CD4-positive, alpha-beta T cell (primary cell): ENCODE measurements around the gene CCDC185. TPM values are rescaled to one million over a fixed set of nuclear protein-coding genes. Genes with fewer than 3 reads are reported as not detected.

Experiments
- ATAC-seq: fragments of 200-7000 bp; cut with Tn5 transposase; one replicate; pipeline ENCODE4 v1.10.0; 2022; ENCODE audit warnings: mild to moderate bottlenecking; ENCODE audit not compliant: poor library complexity
- CTCF ChIA-PET: fragments of 350-600 bp; sonication (Branson Sonifier 250); formaldehyde crosslinking; loops from one replicate; lab custom pipeline; 2021; ENCODE audit warnings: antibody characterized with exemption, inconsistent platforms; lab: Charles Lee
- POLR2A ChIA-PET: fragments of 350-600 bp; sonication (Branson Sonifier 250); formaldehyde crosslinking; loops from one replicate; lab custom pipeline; 2021; ENCODE audit warnings: antibody characterized with exemption, inconsistent platforms; lab: Charles Lee
- DNase-seq, 14 experiments: peaks; one replicate each; pipeline ENCODE4 v3.0.0-alpha.2; 2013 to 2020; ENCODE audit warnings: mixed read lengths in 2 of 14
- H3K27ac ChIP-seq, 2 donors: one replicate each; pipeline versions ENCODE4 v1.5.1 to v1.7.0; 2013; ENCODE audit warnings: low read length in 2 of 2, low read depth in 1 of 2, mild to moderate bottlenecking in 1 of 2
- H3K27me3 ChIP-seq, 2 experiments: 1 replicate in 1 of 2; 2 replicates in 1 of 2; pipeline versions ENCODE4 v1.6.1 to v1.7.0; 2013; ENCODE audit warnings: low read length in 2 of 2, control low read depth in 1 of 2, mild to moderate bottlenecking in 1 of 2, moderate library complexity in 1 of 2; ENCODE audit not compliant: insufficient read depth in 2 of 2, control insufficient read depth in 1 of 2
- H3K36me3 ChIP-seq: one replicate; pipeline ENCODE4 v1.6.1; 2013; ENCODE audit warnings: low read length, control low read depth; ENCODE audit not compliant: insufficient read depth
- H3K4me1 ChIP-seq: one replicate; pipeline ENCODE4 v1.6.1; 2013; ENCODE audit warnings: low read length, control low read depth; ENCODE audit not compliant: insufficient read depth
- H3K4me3 ChIP-seq: one replicate; pipeline ENCODE4 v1.5.1; 2013; ENCODE audit warnings: mild to moderate bottlenecking, low read length, moderate library complexity
- H3K9me3 ChIP-seq, 2 experiments: 1 replicate in 1 of 2; 2 replicates in 1 of 2; pipeline versions ENCODE4 v1.6.1 to v1.7.0; 2013; ENCODE audit warnings: low read length in 2 of 2, mild to moderate bottlenecking in 2 of 2, control low read depth in 1 of 2, moderate library complexity in 1 of 2; ENCODE audit not compliant: control insufficient read depth in 1 of 2, insufficient read depth in 1 of 2
- H3K27ac Mint-ChIP-seq: one replicate; pipeline ENCODE4 v1.8.0; 2020; ENCODE audit warnings: mixed read lengths
- H3K27me3 Mint-ChIP-seq: one replicate; pipeline ENCODE4 v1.8.0; 2021; ENCODE audit warnings: mixed read lengths
- H3K36me3 Mint-ChIP-seq: one replicate; pipeline ENCODE4 v1.8.0; 2021; ENCODE audit warnings: low read depth, mixed read lengths
- H3K4me1 Mint-ChIP-seq: one replicate; pipeline ENCODE4 v1.8.0; 2021; ENCODE audit warnings: low read depth, mixed read lengths
- H3K4me3 Mint-ChIP-seq: one replicate; pipeline ENCODE4 v1.8.0; 2020; ENCODE audit warnings: mild to moderate bottlenecking, mixed read lengths
- H3K9me3 Mint-ChIP-seq: one replicate; pipeline ENCODE4 v1.8.0; 2020; ENCODE audit warnings: mixed read lengths
- CTCF ChIP-seq: fragments of 200-600 bp; IDR thresholded peaks from one replicate; pipeline ENCODE4 v1.8.0; 2022; ENCODE audit warnings: antibody characterized with exemption, mild to moderate bottlenecking
- intact Hi-C, 2 experiments: fragments of 100-400 bp; cut with DNase I in 1 of 2; cut with micrococcal nuclease in 1 of 2; formaldehyde crosslinking; loops; one replicate each; pipeline versions ENCODE4 v1.15.1 to v1.9.0; 2023 to 2025; cut with DNase I, micrococcal nuclease
- total RNA-seq, 174 experiments: library from RNA in 2 of 174; stranded (reverse) in 2 of 174; gene quantifications; one replicate each; pipeline ENCODE4 v1.2.3 and lab custom pipeline; 2021 to 2026

Gene CCDC185
- total RNA-seq, 2 experiments from 2014 or later = not detected

GRCh38 chr1:223425550-223425949, 32.3 kb downstream of the CCDC185 start:
- H3K4me3 Mint-ChIP-seq = no peak overlapping the region
- ATAC-seq (no peak), DNase-seq (no peak)
- Histone ChIP-seq H3K9me3 (no peaks in the 10 kb centered on the region), H3K36me3 (no peaks in the 10 kb centered on the region), H3K4me1 (no peaks in the 10 kb centered on the region), H3K27me3 (peaks cover 0 to 2% of the 10 kb centered on the region in 2 experiments), H3K27ac (no peak overlapping the region), H3K4me3 (no peak overlapping the region)
- peaks cover 10% of the 10 kb centered on the region for H3K4me1 Mint-ChIP-seq
- H3K27me3 Mint-ChIP-seq = no peaks in the 10 kb centered on the region
- ChIA-PET POLR2A (no interaction called here), CTCF (no interaction called here)
- no peak overlapping the region for H3K27ac Mint-ChIP-seq
- intact Hi-C loops = no loop called here
- no peaks in the 10 kb centered on the region for H3K36me3 Mint-ChIP-seq
- peaks cover 7% of the 10 kb centered on the region for H3K9me3 Mint-ChIP-seq
- TF ChIP-seq CTCF = no peak

- no peaks in the 10 kb centered on the region for H3K4me1 ChIP-seq
- H3K27ac ChIP-seq = no peak overlapping the region
- intact Hi-C loops = no loop called here
- H3K9me3 ChIP-seq = no peaks in the 10 kb centered on the region
- H3K9me3 Mint-ChIP-seq = peaks cover 7% of the 10 kb centered on the region
- no peaks in the 10 kb centered on the region for H3K36me3 ChIP-seq
- ATAC-seq (no peak), DNase-seq (no peak)
- ChIA-PET POLR2A (no interaction called here), CTCF (no interaction called here)
- no peak overlapping the region for H3K27ac Mint-ChIP-seq
- no peak overlapping the region for H3K4me3 Mint-ChIP-seq
- H3K27me3 ChIP-seq = no peaks in the 10 kb centered on the region
- TF ChIP-seq CTCF = no peak
- peaks cover 10% of the 10 kb centered on the region for H3K4me1 Mint-ChIP-seq
- H3K27me3 Mint-ChIP-seq = no peaks in the 10 kb centered on the region
- H3K36me3 Mint-ChIP-seq = no peaks in the 10 kb centered on the region
- H3K4me3 ChIP-seq = no peak overlapping the region
Observed at GRCh38 chr1:223426936-223427335, 33.7 kb downstream of the CCDC185 start.

- H3K27ac Mint-ChIP-seq = no peak overlapping the region
- Histone ChIP-seq H3K36me3 (no peaks in the 10 kb centered on the region), H3K9me3 (no peaks in the 10 kb centered on the region), H3K4me1 (no peaks in the 10 kb centered on the region), H3K27ac (no peak overlapping the region), H3K27me3 (no peaks in the 10 kb centered on the region), H3K4me3 (no peak overlapping the region)
- peaks cover 10% of the 10 kb centered on the region for H3K4me1 Mint-ChIP-seq
- DNase-seq (no peak), ATAC-seq (no peak)
- no peaks in the 10 kb centered on the region for H3K36me3 Mint-ChIP-seq
- TF ChIP-seq CTCF = no peak
- H3K9me3 Mint-ChIP-seq = peaks cover 7% of the 10 kb centered on the region
- no peak overlapping the region for H3K4me3 Mint-ChIP-seq
- intact Hi-C loops = no loop called here
- no peaks in the 10 kb centered on the region for H3K27me3 Mint-ChIP-seq
- ChIA-PET POLR2A (no interaction called here), CTCF (no interaction called here)
Observed at GRCh38 chr1:223429313-223429731, 36.1 kb downstream of the CCDC185 start.
